HG03135 (cell line): ENCODE results near the gene PRKCB.

Experiments used
- ATAC-seq: cut with Tn5 transposase; IDR thresholded peaks from one replicate; pipeline ENCODE4 v1.9.1; 2021; ENCODE audit warnings: mild to moderate bottlenecking, moderate library complexity; ENCODE audit not compliant: unreplicated experiment

Gene PRKCB

GRCh38 chr16:24036038-24036543 is 200.3 kb downstream of the PRKCB start:
- no peak for ATAC-seq

GRCh38 chr16:24036614-24037013 is 200.8 kb downstream of the PRKCB start:
- ATAC-seq, result no peak

- no peak for ATAC-seq
Measured at GRCh38 chr16:24037335-24037734, 201.6 kb downstream of the PRKCB start.

- no peak for ATAC-seq
Measured at GRCh38 chr16:24041834-24042631, 206.2 kb downstream of the PRKCB start.

GRCh38 chr16:24044467-24044866 is 208.7 kb downstream of the PRKCB start:
- no peak for ATAC-seq

GRCh38 chr16:24045641-24046040 is 209.9 kb downstream of the PRKCB start:
- ATAC-seq, result no peak

GRCh38 chr16:24046442-24046841 is 210.7 kb downstream of the PRKCB start:
- ATAC-seq, result no peak

- ATAC-seq, result no peak
Measured at GRCh38 chr16:24049113-24049512, 213.3 kb downstream of the PRKCB start.

GRCh38 chr16:24051125-24051524 is 215.3 kb downstream of the PRKCB start:
- ATAC-seq, result no peak

GRCh38 chr16:24052329-24053098 is 216.7 kb downstream of the PRKCB start:
- no peak for ATAC-seq

- ATAC-seq, result no peak
Measured at GRCh38 chr16:24053099-24053946, 217.5 kb downstream of the PRKCB start.

- no peak for ATAC-seq
Measured at GRCh38 chr16:24054741-24055491, 219.1 kb downstream of the PRKCB start.

GRCh38 chr16:24062270-24062817 is 226.6 kb downstream of the PRKCB start:
- no peak for ATAC-seq

- no peak for ATAC-seq
Measured at GRCh38 chr16:24069036-24069590, 233.3 kb downstream of the PRKCB start.

- ATAC-seq, result no peak
Measured at GRCh38 chr16:24070851-24071250, 235.1 kb downstream of the PRKCB start.

GRCh38 chr16:24071666-24072360 is 236.0 kb downstream of the PRKCB start:
- ATAC-seq, result no peak

GRCh38 chr16:24073321-24073720 is 237.5 kb downstream of the PRKCB start:
- ATAC-seq, result no peak

GRCh38 chr16:24074574-24074973 is 238.8 kb downstream of the PRKCB start:
- no peak for ATAC-seq

GRCh38 chr16:24075302-24075701 is 239.5 kb downstream of the PRKCB start:
- no peak for ATAC-seq
